Body of pancreas (tissue), 4 donors: ENCODE results near the gene CNBP.

ENCODE experiments used
- POLR2A ChIP-seq, 3 donors: fragments of 450-650 bp; IDR thresholded peaks; one replicate each; pipeline ENCODE4 v1.6.1; 2016; ENCODE audit warnings: antibody characterized with exemption in 3 of 3, mild to moderate bottlenecking in 2 of 3
- TF ChIP-seq, protein P1 (sequence below), 7 experiments: fragments of 450-650 bp in 4 of 7; fragments of 200-600 bp in 3 of 7; sonication (generic) in 3 of 7; IDR thresholded peaks; one replicate each; pipeline ENCODE4 v1.5.1; 2016 to 2019; ENCODE audit warnings: antibody characterized with exemption in 7 of 7

DNA sequence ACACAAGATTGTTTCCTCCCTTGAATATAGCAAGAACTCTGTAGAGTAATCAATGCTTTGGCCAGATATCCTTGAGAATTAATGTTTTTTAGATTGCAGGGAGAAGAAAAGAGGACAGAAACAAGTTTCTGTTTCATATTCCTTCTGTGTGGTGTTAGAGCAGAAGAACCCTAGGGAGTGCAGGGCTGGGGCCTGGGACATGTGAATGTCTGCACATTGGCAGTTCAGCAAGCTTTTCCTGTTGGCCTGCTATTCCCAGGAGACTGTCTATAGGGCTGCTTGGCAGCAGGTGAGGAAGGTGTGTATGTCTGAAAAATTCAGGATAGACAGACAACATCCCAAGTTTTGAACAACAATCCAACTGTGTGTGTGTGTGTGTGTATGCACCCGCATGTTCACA is 13.6 kb upstream of the CNBP start:
- TF ChIP-seq, protein P1, sequence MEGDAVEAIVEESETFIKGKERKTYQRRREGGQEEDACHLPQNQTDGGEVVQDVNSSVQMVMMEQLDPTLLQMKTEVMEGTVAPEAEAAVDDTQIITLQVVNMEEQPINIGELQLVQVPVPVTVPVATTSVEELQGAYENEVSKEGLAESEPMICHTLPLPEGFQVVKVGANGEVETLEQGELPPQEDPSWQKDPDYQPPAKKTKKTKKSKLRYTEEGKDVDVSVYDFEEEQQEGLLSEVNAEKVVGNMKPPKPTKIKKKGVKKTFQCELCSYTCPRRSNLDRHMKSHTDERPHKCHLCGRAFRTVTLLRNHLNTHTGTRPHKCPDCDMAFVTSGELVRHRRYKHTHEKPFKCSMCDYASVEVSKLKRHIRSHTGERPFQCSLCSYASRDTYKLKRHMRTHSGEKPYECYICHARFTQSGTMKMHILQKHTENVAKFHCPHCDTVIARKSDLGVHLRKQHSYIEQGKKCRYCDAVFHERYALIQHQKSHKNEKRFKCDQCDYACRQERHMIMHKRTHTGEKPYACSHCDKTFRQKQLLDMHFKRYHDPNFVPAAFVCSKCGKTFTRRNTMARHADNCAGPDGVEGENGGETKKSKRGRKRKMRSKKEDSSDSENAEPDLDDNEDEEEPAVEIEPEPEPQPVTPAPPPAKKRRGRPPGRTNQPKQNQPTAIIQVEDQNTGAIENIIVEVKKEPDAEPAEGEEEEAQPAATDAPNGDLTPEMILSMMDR (IDR thresholded peaks at IDR 0.05) = no peak
- no peak for TF ChIP-seq POLR2A (IDR thresholded peaks at IDR 0.05)
